ENCODE measurements around the gene PDXK. TPM values are rescaled to one million over a fixed set of nuclear protein-coding genes. Genes with fewer than 3 reads are reported as not detected.

The PDXK gene
- total and polyA plus RNA-seq, 2 donors (not counting 3 experiments of a cell fraction or from before 2014, with no cell fraction given), result 44.2 to 59.1 TPM

- Histone ChIP-seq H3K4me3 (replicated peaks in 1 of 3; ENCODE audit: insufficient read depth in 1 of 3, low read depth in 1 of 3, low read length in 3 of 3) (no peak overlapping the region), H4K20me1 (replicated peaks; ENCODE audit: control insufficient read depth, extremely low read depth, insufficient read depth, low read length) (no peaks in the 10 kb centered on the region), H3K36me3 (ENCODE audit: control insufficient read depth in 2 of 2, extremely low read depth in 1 of 2, insufficient read depth in 2 of 2, low read length in 2 of 2) (no peaks in the 10 kb centered on the region), H3K27ac (ENCODE audit: insufficient read depth, low read depth, low read length) (no peak overlapping the region), H3K79me2 (ENCODE audit: control insufficient read depth, insufficient read depth, low read length) (no peaks in the 10 kb centered on the region), H2AFZ (ENCODE audit: low read depth, low read length) (no peak overlapping the region), H3K9me1 (replicated peaks; ENCODE audit: control insufficient read depth, extremely low read depth, insufficient read depth, low read length) (no peaks in the 10 kb centered on the region), H3K4me2 (ENCODE audit: insufficient read depth, low read length) (no peak overlapping the region), H3K4me1 (ENCODE audit: control insufficient read depth, extremely low read depth, insufficient read depth, low read length) (no peaks in the 10 kb centered on the region), H3K9me3 (replicated peaks; ENCODE audit: control insufficient read depth, insufficient read depth, low read length) (no peaks in the 10 kb centered on the region), H3K9ac (replicated peaks; ENCODE audit: extremely low read depth, insufficient read depth, low read length) (no peak overlapping the region), H3K27me3 (ENCODE audit: control insufficient read depth in 2 of 2, insufficient read depth in 2 of 2, low read length in 2 of 2) (no peaks in the 10 kb centered on the region)
- TF ChIP-seq JUN (IDR thresholded peaks at IDR 0.05; ENCODE audit: borderline replicate concordance, insufficient read depth, insufficient read length, low read depth), result no peak
- no peak for TF ChIP-seq POLR2A (IDR thresholded peaks at IDR 0.05; ENCODE audit: low read depth, low read length)
- no peak for TF ChIP-seq GATA2 (IDR thresholded peaks at IDR 0.05; ENCODE audit: insufficient read depth, insufficient read length, low read depth, low read length)
- TF ChIP-seq MYC (IDR thresholded peaks at IDR 0.05; ENCODE audit: low read depth, low read length), result no peak
- ChIA-PET POLR2A (no interaction called here), CTCF (no interaction called here)
- intact Hi-C loops (cut with micrococcal nuclease), result no loop called here
- dilution Hi-C loops (cut with MboI; ENCODE audit: extremely low pct_ligation_motif_present, low sequenced_read_pairs), result no loop called here
- FAIRE-seq (no peak), DNase-seq (ENCODE audit: low read depth, low spot score) (no peak)
- no TSS peak for BruUV-seq (replicated peaks)
Measured at GRCh38 chr21:43762303-43763128, 43.6 kb downstream of the PDXK start.

DNA sequence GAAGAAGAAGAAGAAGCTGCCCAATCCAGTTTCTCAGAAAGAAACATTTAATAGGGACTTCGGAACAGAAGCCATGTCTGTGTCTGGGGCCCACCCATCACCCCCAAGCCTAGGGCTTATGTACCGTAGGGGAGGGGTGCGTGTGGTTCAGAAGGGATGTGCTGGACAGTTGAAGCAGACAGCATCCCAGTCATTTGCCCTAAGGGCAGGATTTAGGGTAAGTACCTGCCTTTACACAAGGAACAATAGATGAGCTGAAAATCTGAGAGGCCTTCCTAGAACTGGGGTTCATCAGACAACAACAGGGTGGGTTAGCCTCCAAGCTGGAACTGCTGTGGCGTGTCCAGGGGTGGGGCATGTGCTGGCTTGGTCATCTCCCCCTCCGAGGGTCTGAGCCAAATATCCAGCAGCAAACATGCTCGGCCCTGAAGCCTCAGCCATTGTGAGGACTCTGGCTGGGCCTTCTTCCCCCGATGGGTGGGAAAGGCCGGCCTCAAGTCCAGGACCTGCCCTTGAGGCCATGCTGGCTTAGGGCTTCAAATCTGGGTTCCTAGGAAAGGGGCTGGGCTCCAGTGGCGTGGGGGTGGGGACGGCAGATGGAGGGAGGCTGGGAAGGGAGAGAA is 45.1 kb downstream of the PDXK start:
- H3K79me2 ChIP-seq (ENCODE audit: control insufficient read depth, insufficient read depth, low read length), result no peaks in the 10 kb centered on the region
- DNase-seq (ENCODE audit: low read depth, low spot score), result no peak
- H3K9me1 ChIP-seq (replicated peaks; ENCODE audit: control insufficient read depth, extremely low read depth, insufficient read depth, low read length), result no peaks in the 10 kb centered on the region
- no peaks in the 10 kb centered on the region for H3K27me3 ChIP-seq (ENCODE audit: control insufficient read depth in 2 of 2, insufficient read depth in 2 of 2, low read length in 2 of 2)
- no peaks in the 10 kb centered on the region for H3K9me3 ChIP-seq (replicated peaks; ENCODE audit: control insufficient read depth, insufficient read depth, low read length)
- BruUV-seq (replicated peaks), result no TSS peak
- no peak for FAIRE-seq
- H2AFZ ChIP-seq (ENCODE audit: low read depth, low read length), result no peak overlapping the region
- no peak overlapping the region for H3K9ac ChIP-seq (replicated peaks; ENCODE audit: extremely low read depth, insufficient read depth, low read length)
- H3K36me3 ChIP-seq (ENCODE audit: control insufficient read depth in 2 of 2, extremely low read depth in 1 of 2, insufficient read depth in 2 of 2, low read length in 2 of 2), result no peaks in the 10 kb centered on the region
- CTCF ChIA-PET, result no interaction called here
- dilution Hi-C loops (cut with MboI; ENCODE audit: extremely low pct_ligation_motif_present, low sequenced_read_pairs) (no loop called here), intact Hi-C loops (cut with micrococcal nuclease) (no loop called here)
- POLR2A ChIA-PET, result no interaction called here
- H3K27ac ChIP-seq (ENCODE audit: insufficient read depth, low read depth, low read length), result no peak overlapping the region
- no peaks in the 10 kb centered on the region for H4K20me1 ChIP-seq (replicated peaks; ENCODE audit: control insufficient read depth, extremely low read depth, insufficient read depth, low read length)
- no peak overlapping the region for H3K4me2 ChIP-seq (ENCODE audit: insufficient read depth, low read length)
- H3K4me1 ChIP-seq (ENCODE audit: control insufficient read depth, extremely low read depth, insufficient read depth, low read length), result peaks cover 5% of the 10 kb centered on the region
- TF ChIP-seq EZH2 (IDR thresholded peaks at IDR 0.05; ENCODE audit: borderline replicate concordance, low read depth, low read length, severe bottlenecking), result no peak
- TF ChIP-seq MYC (IDR thresholded peaks at IDR 0.05; ENCODE audit: low read depth, low read length), result no peak
- TF ChIP-seq FOS (IDR thresholded peaks at IDR 0.05; ENCODE audit: borderline replicate concordance, insufficient read depth, low read length), result no peak
- no peak for TF ChIP-seq JUN (IDR thresholded peaks at IDR 0.05; ENCODE audit: borderline replicate concordance, insufficient read depth, insufficient read length, low read depth)
- no peak for TF ChIP-seq GATA2 (IDR thresholded peaks at IDR 0.05; ENCODE audit: insufficient read depth, insufficient read length, low read depth, low read length)
- TF ChIP-seq CTCF (IDR thresholded peaks at IDR 0.05; ENCODE audit: extremely low read depth in 1 of 2, insufficient read depth in 1 of 2, low read depth in 1 of 2, low read length in 2 of 2), result no peak
- no peak for TF ChIP-seq POLR2A (IDR thresholded peaks at IDR 0.05; ENCODE audit: low read depth, low read length)
- TF ChIP-seq, protein P1, sequence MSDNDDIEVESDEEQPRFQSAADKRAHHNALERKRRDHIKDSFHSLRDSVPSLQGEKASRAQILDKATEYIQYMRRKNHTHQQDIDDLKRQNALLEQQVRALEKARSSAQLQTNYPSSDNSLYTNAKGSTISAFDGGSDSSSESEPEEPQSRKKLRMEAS (IDR thresholded peaks at IDR 0.05; ENCODE audit: insufficient read depth, insufficient read length), result no peak
- no peak for TF ChIP-seq POLR2AphosphoS5 (IDR thresholded peaks at IDR 0.05; ENCODE audit: insufficient read depth, low read depth, low read length)
- H3K4me3 ChIP-seq (replicated peaks in 1 of 3; ENCODE audit: insufficient read depth in 1 of 3, low read depth in 1 of 3, low read length in 3 of 3), result no peak overlapping the region

Measured in endothelial cell of umbilical vein (primary cell).